GM06990 (cell line): ENCODE results near the gene MXI1.

Source experiments
- DNase-seq: peaks from one replicate; pipeline ENCODE4 v3.0.0-alpha.2; 2011; ENCODE audit not compliant: insufficient read length; ENCODE audit errors: extremely low read depth
- H3K27me3 ChIP-seq: replicated peaks from 2 replicates; pipeline ENCODE4 v1.6.0; 2011; ENCODE audit warnings: low read length; ENCODE audit not compliant: control insufficient read depth, insufficient read depth
- H3K36me3 ChIP-seq: 2 replicates; pipeline ENCODE4 v1.5.1; 2011; ENCODE audit warnings: low read length; ENCODE audit not compliant: control insufficient read depth, insufficient read depth
- H3K4me3 ChIP-seq: replicated peaks from 2 replicates; pipeline ENCODE4 v1.5.1; 2011; ENCODE audit warnings: low read depth, mild to moderate bottlenecking, control low read depth, low read length
- CTCF ChIP-seq: IDR thresholded peaks from 2 replicates; pipeline ENCODE4 v1.5.1; 2011; ENCODE audit warnings: low read length, control low read depth, mild to moderate bottlenecking, inconsistent platforms; ENCODE audit not compliant: insufficient read depth, poor library complexity, severe bottlenecking

Gene MXI1

GRCh38 chr10:110252151-110252550 is 44.7 kb downstream of the MXI1 start:
- DNase-seq, result no peak
- TF ChIP-seq CTCF, result no peak
- no peaks in the 10 kb centered on the region for H3K36me3 ChIP-seq
- no peak overlapping the region for H3K4me3 ChIP-seq
- no peaks in the 10 kb centered on the region for H3K27me3 ChIP-seq

GRCh38 chr10:110254467-110254866 is 47.1 kb downstream of the MXI1 start:
- no peaks in the 10 kb centered on the region for H3K27me3 ChIP-seq
- TF ChIP-seq CTCF, result no peak
- no peaks in the 10 kb centered on the region for H3K36me3 ChIP-seq
- no peak for DNase-seq
- no peak overlapping the region for H3K4me3 ChIP-seq

DNA sequence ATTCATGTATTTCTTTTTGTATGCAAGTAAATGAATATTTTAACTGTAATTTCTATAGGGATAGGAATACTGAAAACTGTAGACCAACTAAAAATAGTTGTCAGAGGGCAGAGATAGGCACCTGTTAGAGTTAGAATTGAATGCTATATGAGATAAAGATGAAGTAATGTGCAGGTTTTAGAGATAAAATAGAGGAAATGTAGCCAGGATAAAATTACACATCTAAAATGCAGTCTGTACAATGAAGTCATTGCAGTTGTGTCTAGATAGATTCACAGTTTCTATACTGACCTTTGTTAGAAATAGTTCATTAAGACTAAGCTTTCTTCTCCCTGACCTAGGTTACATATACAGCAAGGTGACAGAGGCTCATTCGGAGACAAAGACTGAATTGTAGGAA is 51.1 kb downstream of the MXI1 start:
- no peaks in the 10 kb centered on the region for H3K36me3 ChIP-seq
- no peak for DNase-seq
- no peak overlapping the region for H3K4me3 ChIP-seq
- H3K27me3 ChIP-seq, result no peaks in the 10 kb centered on the region
- TF ChIP-seq CTCF, result no peak

DNA sequence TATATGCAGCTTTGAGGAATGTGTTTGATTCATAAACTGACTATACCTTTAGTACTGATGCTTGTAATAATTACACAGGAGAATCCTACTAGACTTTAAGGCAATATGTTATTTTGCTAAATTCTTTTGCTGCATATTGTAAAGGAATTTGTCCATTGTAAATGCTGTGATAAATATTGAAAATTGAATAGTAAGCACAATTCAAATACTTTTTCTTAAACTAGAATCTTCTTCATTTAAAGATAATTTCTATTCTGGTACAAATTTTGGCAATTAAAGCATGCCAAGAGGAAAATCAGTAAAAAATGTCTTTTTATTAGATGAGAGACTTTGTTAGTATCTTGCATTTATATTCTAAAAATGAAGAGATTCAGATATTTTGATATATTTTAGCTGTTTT is 51.9 kb downstream of the MXI1 start:
- Histone ChIP-seq H3K36me3 (no peaks in the 10 kb centered on the region), H3K4me3 (no peak overlapping the region), H3K27me3 (no peaks in the 10 kb centered on the region)
- DNase-seq, result no peak
- TF ChIP-seq CTCF, result no peak

GRCh38 chr10:110260746-110261477 is 53.5 kb downstream of the MXI1 start:
- H3K27me3 ChIP-seq, result no peaks in the 10 kb centered on the region
- H3K4me3 ChIP-seq, result no peak overlapping the region
- H3K36me3 ChIP-seq, result no peaks in the 10 kb centered on the region
- DNase-seq, result no peak
- TF ChIP-seq CTCF, result no peak

- Histone ChIP-seq H3K36me3 (no peaks in the 10 kb centered on the region), H3K27me3 (no peaks in the 10 kb centered on the region), H3K4me3 (no peak overlapping the region)
- DNase-seq, result no peak
- TF ChIP-seq CTCF, result no peak
These were observed 55.8 kb downstream of the MXI1 start for GRCh38 chr10:110263164-110263563.
